ENCODE results near the gene TLCD3A.
"Not testable (repeated sequence)": the region's sequence is repeated elsewhere in the genome, so short reads cannot be mapped to it uniquely, and the experiment has no call there.

TLCD3A gene

DNA sequence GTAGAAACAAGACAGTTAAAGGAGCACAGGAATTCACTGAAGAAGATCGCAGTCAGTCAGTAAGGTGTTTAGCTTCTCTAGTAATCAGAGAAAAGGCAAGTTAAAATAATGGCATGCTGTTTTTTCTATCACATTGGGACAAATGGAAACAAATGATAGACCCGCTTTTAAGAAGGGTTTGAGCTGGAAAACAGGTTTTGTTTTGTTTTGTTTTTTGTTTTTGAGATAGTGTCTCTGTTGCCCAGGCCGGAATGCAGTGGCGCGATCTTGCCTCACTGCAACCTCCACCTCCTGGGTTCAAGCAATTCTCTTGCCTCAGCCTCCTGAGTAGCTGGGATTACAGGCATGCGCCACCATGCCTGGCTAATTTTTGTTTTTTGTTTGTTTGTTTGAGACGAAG, 53.5 kb downstream of the TLCD3A start:
- not testable (repeated sequence) for H3K4me2 ChIP-seq (ENCODE audit: low read length); H3K27me3 ChIP-seq (ENCODE audit: insufficient read depth, low read length, poor library complexity); H4K8ac ChIP-seq (ENCODE audit: low read depth, low read length); H3K4me1 ChIP-seq (ENCODE audit: control insufficient read depth, low read depth, low read length); H3K9ac ChIP-seq (ENCODE audit: low read length); H3K4ac ChIP-seq (ENCODE audit: low read depth, low read length); H3K4me3 ChIP-seq (ENCODE audit: low read length); H3K18ac ChIP-seq (ENCODE audit: low read length); H3K36me3 ChIP-seq (ENCODE audit: control insufficient read depth, insufficient read depth, low read length); H3K23ac ChIP-seq (ENCODE audit: low read length); H2BK5ac ChIP-seq (ENCODE audit: low read length); H3K27ac ChIP-seq (ENCODE audit: low read depth, low read length); H3K56ac ChIP-seq (ENCODE audit: low read length); H3K79me1 ChIP-seq (ENCODE audit: low read length); H2BK120ac ChIP-seq (ENCODE audit: low read depth, low read length); DNase-seq; H4K5ac ChIP-seq (ENCODE audit: low read length); H2AK5ac ChIP-seq (ENCODE audit: low read length); H2BK15ac ChIP-seq (replicated peaks; ENCODE audit: low read depth)
- H3K79me2 ChIP-seq (ENCODE audit: control insufficient read depth, insufficient read depth, low read length): peaks cover 28% of the 10 kb centered on the region
- no CpG with 5 or more reads among the region's 7 CpGs for WGBS (ENCODE audit: extremely low coverage, insufficient coverage, low lambda C conversion rate)

- no CpG with 5 or more reads among the region's 12 CpGs for WGBS (ENCODE audit: extremely low coverage, insufficient coverage, low lambda C conversion rate)
- peaks cover 2% of the 10 kb centered on the region for H3K4me1 ChIP-seq (ENCODE audit: control insufficient read depth, low read depth, low read length)
Measured at GRCh38 chr17:787641-788221, 55.3 kb downstream of the TLCD3A start.

DNA sequence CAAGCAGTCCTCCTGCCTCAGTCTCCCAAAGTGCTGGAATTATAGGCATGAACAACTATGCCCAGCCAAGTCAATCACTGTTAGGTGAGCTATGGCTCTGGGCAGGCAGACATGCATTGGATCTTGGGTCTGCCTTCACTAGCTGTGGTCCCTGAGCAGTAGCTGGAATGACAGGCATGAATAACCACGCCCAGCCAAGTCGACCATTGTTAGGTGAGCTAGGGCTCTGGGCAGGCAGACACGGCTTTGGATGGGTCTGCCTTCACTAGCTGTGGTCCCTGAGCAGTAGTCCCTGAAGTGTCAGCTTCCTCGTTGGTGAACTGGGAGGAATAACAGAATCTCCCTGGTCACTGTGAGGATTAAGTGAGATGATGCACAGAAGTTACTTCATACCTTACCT, 56.2 kb downstream of the TLCD3A start:
- no CpG with 5 or more reads among the region's 4 CpGs for WGBS (ENCODE audit: extremely low coverage, insufficient coverage, low lambda C conversion rate)
- Histone ChIP-seq H3K4me2 (ENCODE audit: low read length) (no peak overlapping the region), H3K56ac (ENCODE audit: low read length) (no peak overlapping the region), H2BK15ac (replicated peaks; ENCODE audit: low read depth) (no peak overlapping the region), H3K27ac (ENCODE audit: low read depth, low read length) (no peak overlapping the region), H4K5ac (ENCODE audit: low read length) (no peak overlapping the region), H3K79me2 (ENCODE audit: control insufficient read depth, insufficient read depth, low read length) (peaks cover 7% of the 10 kb centered on the region), H3K79me1 (ENCODE audit: low read length) (peaks cover 8% of the 10 kb centered on the region), H3K9ac (ENCODE audit: low read length) (no peak overlapping the region), H3K4ac (ENCODE audit: low read depth, low read length) (no peak overlapping the region), H3K18ac (ENCODE audit: low read length) (no peak overlapping the region), H3K4me3 (ENCODE audit: low read length) (no peak overlapping the region), H3K4me1 (ENCODE audit: control insufficient read depth, low read depth, low read length) (peaks cover 2% of the 10 kb centered on the region), H2AK5ac (ENCODE audit: low read length) (no peak overlapping the region), H3K23ac (ENCODE audit: low read length) (no peak overlapping the region), H2BK120ac (ENCODE audit: low read depth, low read length) (no peak overlapping the region), H2BK5ac (ENCODE audit: low read length) (no peak overlapping the region), H4K8ac (ENCODE audit: low read depth, low read length) (no peak overlapping the region), H3K36me3 (ENCODE audit: control insufficient read depth, insufficient read depth, low read length) (peaks cover 4% of the 10 kb centered on the region), H3K27me3 (ENCODE audit: insufficient read depth, low read length, poor library complexity) (no peaks in the 10 kb centered on the region)
- no peak for DNase-seq

More at GRCh38 chr17:787641-788221, 55.3 kb downstream of the TLCD3A start:
- Histone ChIP-seq H4K8ac (ENCODE audit: low read depth, low read length) (no peak overlapping the region), H2AK5ac (ENCODE audit: low read length) (no peak overlapping the region), H3K4me2 (ENCODE audit: low read length) (no peak overlapping the region), H3K9ac (ENCODE audit: low read length) (no peak overlapping the region), H3K4me3 (ENCODE audit: low read length) (no peak overlapping the region), H2BK5ac (ENCODE audit: low read length) (no peak overlapping the region), H4K5ac (ENCODE audit: low read length) (no peak overlapping the region), H3K27ac (ENCODE audit: low read depth, low read length) (no peak overlapping the region), H2BK120ac (ENCODE audit: low read depth, low read length) (no peak overlapping the region), H3K23ac (ENCODE audit: low read length) (no peak overlapping the region), H3K79me2 (ENCODE audit: control insufficient read depth, insufficient read depth, low read length) (peaks cover 14% of the 10 kb centered on the region), H3K4ac (ENCODE audit: low read depth, low read length) (no peak overlapping the region), H3K18ac (ENCODE audit: low read length) (no peak overlapping the region), H3K79me1 (ENCODE audit: low read length) (peaks cover 10% of the 10 kb centered on the region), H3K36me3 (ENCODE audit: control insufficient read depth, insufficient read depth, low read length) (peaks cover 4% of the 10 kb centered on the region), H3K56ac (ENCODE audit: low read length) (no peak overlapping the region), H3K27me3 (ENCODE audit: insufficient read depth, low read length, poor library complexity) (no peaks in the 10 kb centered on the region), H2BK15ac (replicated peaks; ENCODE audit: low read depth) (no peak overlapping the region)
- DNase-seq: no peak

- no peak overlapping the region for H2BK120ac ChIP-seq (ENCODE audit: low read depth, low read length)
- H3K18ac ChIP-seq (ENCODE audit: low read length): no peak overlapping the region
- H3K79me1 ChIP-seq (ENCODE audit: low read length): peaks cover 8% of the 10 kb centered on the region
- DNase-seq: no peak
- H2BK15ac ChIP-seq (replicated peaks; ENCODE audit: low read depth): no peak overlapping the region
- no CpG with 5 or more reads among the region's 14 CpGs for WGBS (ENCODE audit: extremely low coverage, insufficient coverage, low lambda C conversion rate)
- H2BK5ac ChIP-seq (ENCODE audit: low read length): no peak overlapping the region
- no peak overlapping the region for H3K4ac ChIP-seq (ENCODE audit: low read depth, low read length)
- H3K36me3 ChIP-seq (ENCODE audit: control insufficient read depth, insufficient read depth, low read length): peaks cover 4% of the 10 kb centered on the region
- peaks cover under 1% of the 10 kb centered on the region for H3K79me2 ChIP-seq (ENCODE audit: control insufficient read depth, insufficient read depth, low read length)
- H3K56ac ChIP-seq (ENCODE audit: low read length): no peak overlapping the region
- H3K9ac ChIP-seq (ENCODE audit: low read length): no peak overlapping the region
- H3K4me2 ChIP-seq (ENCODE audit: low read length): no peak overlapping the region
- H3K27ac ChIP-seq (ENCODE audit: low read depth, low read length): no peak overlapping the region
- H3K4me3 ChIP-seq (ENCODE audit: low read length): no peak overlapping the region
- H4K5ac ChIP-seq (ENCODE audit: low read length): no peak overlapping the region
- peaks cover 2% of the 10 kb centered on the region for H3K4me1 ChIP-seq (ENCODE audit: control insufficient read depth, low read depth, low read length)
- H3K23ac ChIP-seq (ENCODE audit: low read length): no peak overlapping the region
- H4K8ac ChIP-seq (ENCODE audit: low read depth, low read length): no peak overlapping the region
- H2AK5ac ChIP-seq (ENCODE audit: low read length): no peak overlapping the region
- no peaks in the 10 kb centered on the region for H3K27me3 ChIP-seq (ENCODE audit: insufficient read depth, low read length, poor library complexity)
Measured at GRCh38 chr17:789160-789840, 56.9 kb downstream of the TLCD3A start.

DNA sequence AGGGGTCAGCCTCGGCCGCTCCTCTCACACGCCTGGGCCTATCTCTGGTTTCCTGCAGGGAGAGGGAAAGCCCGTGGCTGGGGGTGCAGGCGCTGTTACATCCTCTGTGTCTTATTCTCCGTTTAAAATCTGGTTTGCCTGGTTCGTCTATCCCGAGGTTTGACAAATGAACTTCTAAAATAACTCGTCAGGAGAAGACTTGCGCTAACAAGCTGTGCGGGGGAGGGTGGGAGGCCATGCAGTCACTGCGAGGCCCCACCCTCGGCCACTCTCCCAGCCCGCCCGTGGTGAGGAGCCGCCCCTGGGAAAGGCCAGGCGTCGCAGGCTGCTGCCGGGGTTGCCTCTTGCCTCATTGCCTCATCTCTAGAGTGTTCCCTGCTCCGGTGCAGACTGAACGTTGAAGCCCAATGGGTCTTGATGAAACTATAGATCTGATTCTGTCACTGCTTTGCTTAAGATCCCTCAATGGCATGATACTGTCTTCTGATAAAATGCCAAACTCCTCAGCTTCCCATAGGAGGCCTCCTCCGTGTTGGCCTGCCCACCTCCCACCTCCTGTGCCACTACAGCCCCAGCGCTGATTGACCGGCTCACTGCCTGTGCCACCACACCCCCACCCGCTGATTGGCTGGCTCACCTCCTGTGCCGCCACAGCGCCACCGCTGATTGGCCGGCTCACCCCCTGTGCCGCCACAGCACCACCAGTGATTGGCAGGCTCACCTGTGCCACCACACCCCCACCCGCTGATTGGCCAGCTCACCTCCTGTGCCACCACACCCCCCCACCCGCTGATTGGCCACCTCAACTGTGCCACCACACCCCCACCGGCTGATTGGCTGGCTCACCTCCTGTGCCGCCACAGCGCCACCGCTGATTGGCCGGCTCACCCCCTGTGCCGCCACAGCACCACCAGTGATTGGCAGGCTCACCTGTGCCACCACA, 57.8 kb downstream of the TLCD3A start:
- H2AK5ac ChIP-seq (ENCODE audit: low read length); H2BK5ac ChIP-seq (ENCODE audit: low read length); H2BK120ac ChIP-seq (ENCODE audit: low read depth, low read length); H4K8ac ChIP-seq (ENCODE audit: low read depth, low read length); H3K4me1 ChIP-seq (ENCODE audit: control insufficient read depth, low read depth, low read length); H3K4me3 ChIP-seq (ENCODE audit: low read length); H3K56ac ChIP-seq (ENCODE audit: low read length); H3K27me3 ChIP-seq (ENCODE audit: insufficient read depth, low read length, poor library complexity); H3K9ac ChIP-seq (ENCODE audit: low read length); H3K79me2 ChIP-seq (ENCODE audit: control insufficient read depth, insufficient read depth, low read length); H3K36me3 ChIP-seq (ENCODE audit: control insufficient read depth, insufficient read depth, low read length); H4K5ac ChIP-seq (ENCODE audit: low read length); H2BK15ac ChIP-seq (replicated peaks; ENCODE audit: low read depth); H3K4ac ChIP-seq (ENCODE audit: low read depth, low read length); H3K4me2 ChIP-seq (ENCODE audit: low read length); H3K79me1 ChIP-seq (ENCODE audit: low read length); H3K27ac ChIP-seq (ENCODE audit: low read depth, low read length); H3K18ac ChIP-seq (ENCODE audit: low read length); H3K23ac ChIP-seq (ENCODE audit: low read length): not testable (repeated sequence)
- peak; percentile 91 for DNase-seq
- WGBS (ENCODE audit: extremely low coverage, insufficient coverage, low lambda C conversion rate): no CpG with 5 or more reads among the region's 38 CpGs

Measured in mesendoderm (in vitro differentiated cells).